NCI-H1436 treated with DMSO at 0.1 percent for 48 hours (cell line): Measurements from ENCODE around the gene COL16A1.
A peak's percentile ranks its signal among the peaks of the same experiment; 100 is the strongest.

Source experiments
- DNase-seq: peaks from one replicate; lab custom pipeline; 2025; lab: John Stamatoyannopoulos, UW

Gene COL16A1

GRCh38 chr1:31687601-31688000 lies 16.2 kb downstream of the COL16A1 start:
- no peak for DNase-seq

- no peak for DNase-seq
Measured at GRCh38 chr1:31685795-31686194, 18.0 kb downstream of the COL16A1 start.

- no peak for DNase-seq
Measured at GRCh38 chr1:31683997-31684396, 19.8 kb downstream of the COL16A1 start.

GRCh38 chr1:31681415-31681814 lies 22.4 kb downstream of the COL16A1 start:
- DNase-seq = no peak

GRCh38 chr1:31679676-31680230 lies 24.1 kb downstream of the COL16A1 start:
- DNase-seq = no peak

GRCh38 chr1:31679091-31679490 lies 24.7 kb downstream of the COL16A1 start:
- no peak for DNase-seq

GRCh38 chr1:31678681-31679080 lies 25.1 kb downstream of the COL16A1 start:
- no peak for DNase-seq

- DNase-seq = no peak
Measured at GRCh38 chr1:31677949-31678348, 25.9 kb downstream of the COL16A1 start.

- DNase-seq = no peak
Measured at GRCh38 chr1:31677401-31677800, 26.4 kb downstream of the COL16A1 start.

- no peak for DNase-seq
Measured at GRCh38 chr1:31675756-31676155, 28.1 kb downstream of the COL16A1 start.

- DNase-seq = no peak
Measured at GRCh38 chr1:31675161-31675560, 28.7 kb downstream of the COL16A1 start.

GRCh38 chr1:31674626-31675025 lies 29.2 kb downstream of the COL16A1 start:
- DNase-seq = no peak

GRCh38 chr1:31673433-31673832 lies 30.4 kb downstream of the COL16A1 start:
- DNase-seq = no peak

- no peak for DNase-seq
Measured at GRCh38 chr1:31672986-31673385, 30.8 kb downstream of the COL16A1 start.

GRCh38 chr1:31671561-31672201 lies 32.1 kb downstream of the COL16A1 start:
- no peak for DNase-seq

- no peak for DNase-seq
Measured at GRCh38 chr1:31671147-31671546, 32.7 kb downstream of the COL16A1 start.

- no peak for DNase-seq
Measured at GRCh38 chr1:31670593-31670964, 33.2 kb downstream of the COL16A1 start.

- peak; percentile 25 for DNase-seq
Measured at GRCh38 chr1:31669786-31670592, 33.8 kb downstream of the COL16A1 start.

GRCh38 chr1:31669433-31669785 lies 34.4 kb downstream of the COL16A1 start:
- DNase-seq = no peak

GRCh38 chr1:31668303-31668883 lies 35.4 kb downstream of the COL16A1 start:
- DNase-seq = no peak

GRCh38 chr1:31667065-31667785 lies 36.6 kb downstream of the COL16A1 start:
- no peak for DNase-seq

- no peak for DNase-seq
Measured at GRCh38 chr1:31666263-31666963, 37.4 kb downstream of the COL16A1 start.
